IPS-15b (cell line): ENCODE measurements around the gene COX8A.

Source experiments
- H3K27me3 ChIP-seq: one replicate; pipeline ENCODE4 v1.6.1; 2013; ENCODE audit warnings: low read length; ENCODE audit not compliant: control insufficient read depth, insufficient read depth
- H3K36me3 ChIP-seq: one replicate; pipeline ENCODE4 v1.6.1; 2013; ENCODE audit warnings: low read length; ENCODE audit not compliant: control insufficient read depth, insufficient read depth
- H3K4me1 ChIP-seq: one replicate; pipeline ENCODE4 v1.6.1; 2013; ENCODE audit warnings: mild to moderate bottlenecking, low read length; ENCODE audit not compliant: control insufficient read depth, insufficient read depth
- H3K4me3 ChIP-seq: one replicate; pipeline ENCODE4 v1.5.1; 2013; ENCODE audit warnings: low read depth, low read length
- H3K9ac ChIP-seq: one replicate; pipeline ENCODE4 v1.6.1; 2013; ENCODE audit warnings: low read depth, mild to moderate bottlenecking, low read length
- H3K9me3 ChIP-seq: one replicate; pipeline ENCODE4 v1.6.1; 2013; ENCODE audit warnings: mild to moderate bottlenecking, low read length; ENCODE audit not compliant: control insufficient read depth, insufficient read depth

The COX8A gene

DNA sequence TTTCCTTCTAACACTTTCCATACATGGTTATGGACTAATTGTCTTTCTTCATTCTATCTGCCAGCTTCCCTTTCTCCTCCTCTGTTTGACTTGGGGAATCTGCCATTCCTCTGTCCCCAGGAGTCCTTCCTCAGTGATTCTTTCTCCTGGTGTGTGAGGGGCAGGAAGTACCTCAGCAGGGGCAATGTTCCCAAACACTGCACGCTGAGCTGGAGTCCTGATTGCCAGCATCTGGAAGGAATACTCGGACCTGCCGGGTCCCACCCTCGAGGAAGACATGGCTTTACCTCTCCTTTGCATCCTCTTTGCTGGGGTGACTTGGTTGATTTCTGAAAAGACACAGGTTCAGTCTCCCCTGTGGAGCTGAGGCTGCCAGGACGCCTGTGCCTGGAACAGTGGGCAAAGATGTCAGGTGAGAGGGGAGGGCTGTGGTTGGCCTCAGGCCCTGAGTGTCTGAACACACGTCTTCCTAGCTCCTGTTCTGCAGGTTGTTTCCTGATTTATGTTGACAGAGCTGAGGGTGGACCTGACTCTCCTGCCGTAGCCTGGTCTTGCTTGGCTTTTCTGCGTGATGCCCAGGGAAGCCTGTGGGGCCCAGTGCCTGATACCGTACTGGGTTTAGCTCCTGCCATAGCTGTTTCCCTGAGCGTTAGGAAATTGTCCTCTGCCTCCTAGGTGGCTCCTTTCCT is 4.3 kb downstream of the COX8A start:
- H3K9ac ChIP-seq, result peak overlapping the region; percentile 32
- H3K4me1 ChIP-seq, result no peaks in the 10 kb centered on the region
- peaks cover 6% of the 10 kb centered on the region for H3K36me3 ChIP-seq
- no peaks in the 10 kb centered on the region for H3K9me3 ChIP-seq
- no peaks in the 10 kb centered on the region for H3K27me3 ChIP-seq
- H3K4me3 ChIP-seq, result no peak overlapping the region

- Histone ChIP-seq H3K36me3 (peaks cover 6% of the 10 kb centered on the region), H3K9ac (no peak overlapping the region), H3K4me3 (no peak overlapping the region), H3K4me1 (no peaks in the 10 kb centered on the region), H3K27me3 (no peaks in the 10 kb centered on the region), H3K9me3 (no peaks in the 10 kb centered on the region)
Measured at GRCh38 chr11:63979426-63979825, 5.0 kb downstream of the COX8A start.

GRCh38 chr11:63985812-63986155 is 11.4 kb downstream of the COX8A start:
- Histone ChIP-seq H3K9ac (peak overlapping the region; percentile 41), H3K9me3 (no peaks in the 10 kb centered on the region), H3K4me3 (peak overlapping the region; percentile 84), H3K4me1 (peaks cover 10% of the 10 kb centered on the region), H3K27me3 (no peaks in the 10 kb centered on the region), H3K36me3 (peaks cover 14% of the 10 kb centered on the region)

DNA sequence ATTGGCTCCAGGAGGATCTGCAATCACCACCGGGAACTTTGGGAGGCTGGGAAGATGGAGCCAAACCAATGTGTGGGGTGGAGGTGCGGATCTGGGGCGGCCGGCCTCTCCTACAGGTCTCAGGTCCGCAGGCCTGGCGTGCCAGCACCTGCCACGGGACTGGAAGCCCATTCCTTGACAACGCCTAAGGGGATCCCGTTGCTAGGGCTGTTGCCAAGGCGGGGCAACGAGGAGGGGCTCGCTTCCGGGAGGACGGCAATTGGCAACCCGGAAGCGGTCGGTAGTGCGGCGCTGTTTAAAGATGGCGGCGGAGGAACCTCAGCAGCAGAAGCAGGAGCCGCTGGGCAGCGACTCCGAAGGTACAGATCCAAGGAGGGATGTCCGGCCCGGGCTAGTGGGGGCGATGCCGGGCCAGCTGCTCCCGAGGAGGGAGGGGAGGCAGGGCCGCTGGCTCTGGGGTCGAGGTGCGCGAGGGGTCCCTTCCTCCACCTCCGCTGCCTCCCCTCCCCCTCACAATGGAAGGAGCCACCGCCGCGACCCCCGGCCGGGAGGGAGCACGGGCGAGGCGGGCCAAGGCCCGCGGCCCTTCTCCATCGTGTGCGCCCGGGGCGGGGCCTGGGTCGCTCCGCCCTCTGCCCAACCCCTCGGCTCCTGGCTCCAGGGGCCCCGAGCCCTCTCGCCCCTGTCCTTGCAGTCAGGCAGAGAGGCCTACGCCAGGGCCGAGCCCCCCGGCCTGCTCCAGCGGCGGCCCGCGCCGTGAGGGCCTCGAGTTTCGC is 11.9 kb downstream of the COX8A start, which contains the start of gene OTUB1:
Gene OTUB1, plus strand, starts transcription at position 283 of the 776 bp plus-strand sequence. Its CDS starts 19 bp downstream, at position 302.
- no peaks in the 10 kb centered on the region for H3K27me3 ChIP-seq
- H3K9ac ChIP-seq, result peak within 1 kb of the TSS; percentile 94
- no peaks in the 10 kb centered on the region for H3K9me3 ChIP-seq
- peak within 1 kb of the TSS; percentile 84 for H3K4me3 ChIP-seq
- peaks cover 20% of the 10 kb centered on the region for H3K36me3 ChIP-seq
- H3K4me1 ChIP-seq, result peaks cover 10% of the 10 kb centered on the region

DNA sequence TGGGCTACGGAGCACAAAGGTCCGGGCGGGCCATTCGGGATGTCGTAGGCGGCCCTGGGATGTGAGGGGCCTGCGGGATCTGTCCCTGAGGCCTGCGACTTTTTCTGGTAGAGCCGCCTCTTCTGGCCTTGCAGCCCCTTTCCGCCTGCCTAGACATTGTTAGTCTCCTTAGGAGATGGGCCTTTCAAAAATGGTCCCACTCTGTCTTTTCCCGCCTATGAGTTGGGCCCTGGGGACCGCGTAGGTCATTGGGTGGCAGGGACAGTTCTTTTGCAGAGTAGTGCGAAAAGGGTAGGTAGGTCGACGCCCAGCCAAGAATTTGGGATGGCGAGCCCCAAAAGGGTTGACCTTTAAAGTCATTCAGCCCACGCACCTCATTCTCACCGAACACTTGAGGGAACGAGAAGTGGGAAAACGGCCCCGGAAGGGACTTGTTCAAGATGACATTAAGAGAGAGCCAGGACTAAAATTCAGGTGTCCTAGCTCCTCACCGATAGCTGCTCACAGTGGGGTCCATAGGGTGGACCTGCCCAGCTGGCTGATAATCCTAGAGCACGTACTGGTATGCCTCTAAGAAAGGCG is 12.6 kb downstream of the COX8A start:
- H3K36me3 ChIP-seq, result peaks cover 20% of the 10 kb centered on the region
- H3K9ac ChIP-seq, result peak overlapping the region; percentile 94
- H3K4me1 ChIP-seq, result peaks cover 10% of the 10 kb centered on the region
- H3K27me3 ChIP-seq, result no peaks in the 10 kb centered on the region
- H3K4me3 ChIP-seq, result peak overlapping the region; percentile 84
- no peaks in the 10 kb centered on the region for H3K9me3 ChIP-seq

GRCh38 chr11:63991558-63991957 is 17.1 kb downstream of the COX8A start:
- Histone ChIP-seq H3K4me1 (peaks cover 6% of the 10 kb centered on the region), H3K4me3 (no peak overlapping the region), H3K27me3 (no peaks in the 10 kb centered on the region), H3K9ac (no peak overlapping the region), H3K36me3 (peaks cover 35% of the 10 kb centered on the region), H3K9me3 (no peaks in the 10 kb centered on the region)

- Histone ChIP-seq H3K9me3 (no peaks in the 10 kb centered on the region), H3K9ac (no peak overlapping the region), H3K4me1 (no peaks in the 10 kb centered on the region), H3K4me3 (no peak overlapping the region), H3K36me3 (peaks cover 45% of the 10 kb centered on the region), H3K27me3 (no peaks in the 10 kb centered on the region)
Measured at GRCh38 chr11:63993100-63993499, 18.7 kb downstream of the COX8A start.

DNA sequence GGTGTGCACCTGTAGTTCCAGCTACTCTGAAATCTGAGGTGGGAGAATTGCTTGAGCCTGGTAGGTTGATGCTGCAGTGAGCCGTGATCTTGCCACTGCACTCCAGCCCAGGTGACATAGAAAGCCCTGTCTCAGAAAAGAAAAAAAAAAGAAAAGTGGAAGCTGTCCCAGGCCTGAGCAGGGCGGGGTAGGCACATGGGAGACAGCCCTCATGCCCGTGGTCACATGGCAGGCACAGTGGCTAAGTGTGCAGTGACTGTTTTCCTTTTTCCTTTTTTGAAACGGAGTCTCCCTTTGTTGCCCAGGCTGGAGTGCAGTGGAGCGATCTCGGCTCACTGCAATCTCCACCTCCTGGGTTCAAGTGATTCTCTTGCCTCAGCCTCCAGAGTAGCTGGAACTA is 19.6 kb downstream of the COX8A start:
- Histone ChIP-seq H3K4me3 (no peak overlapping the region), H3K4me1 (no peaks in the 10 kb centered on the region), H3K9ac (no peak overlapping the region), H3K9me3 (no peaks in the 10 kb centered on the region), H3K27me3 (no peaks in the 10 kb centered on the region), H3K36me3 (peaks cover 37% of the 10 kb centered on the region)

- Histone ChIP-seq H3K9ac (no peak overlapping the region), H3K36me3 (peaks cover 27% of the 10 kb centered on the region), H3K4me1 (no peaks in the 10 kb centered on the region), H3K4me3 (no peak overlapping the region), H3K27me3 (peaks cover 5% of the 10 kb centered on the region), H3K9me3 (no peaks in the 10 kb centered on the region)
Measured at GRCh38 chr11:63996512-63996911, 22.1 kb downstream of the COX8A start.

GRCh38 chr11:63997104-63997700 is 22.8 kb downstream of the COX8A start:
- H3K36me3 ChIP-seq, result peaks cover 27% of the 10 kb centered on the region

GRCh38 chr11:63997801-63998337 is 23.4 kb downstream of the COX8A start:
- Histone ChIP-seq H3K27me3 (peaks cover 11% of the 10 kb centered on the region), H3K9ac (no peak overlapping the region), H3K9me3 (no peaks in the 10 kb centered on the region), H3K4me3 (no peak overlapping the region), H3K36me3 (peaks cover 27% of the 10 kb centered on the region), H3K4me1 (no peaks in the 10 kb centered on the region)

More at GRCh38 chr11:63997104-63997700, 22.8 kb downstream of the COX8A start:
- Histone ChIP-seq H3K9ac (no peak overlapping the region), H3K27me3 (peaks cover 10% of the 10 kb centered on the region), H3K9me3 (no peaks in the 10 kb centered on the region), H3K4me3 (no peak overlapping the region), H3K4me1 (no peaks in the 10 kb centered on the region)
